ENCODE data around the gene CDKN2AIP.

GRCh38 chr4:183412821-183413220, 31.6 kb upstream of the CDKN2AIP start:
- TF ChIP-seq EZH2 (IDR thresholded peaks at IDR 0.05; ENCODE audit: borderline replicate concordance, low read length): no peak
- no peak for TF ChIP-seq CTCF (IDR thresholded peaks at IDR 0.05; ENCODE audit: low read length)

Data from OCI-LY1 (cell line).